Upper lobe of left lung (tissue), 6 donors: ENCODE data around the gene TAP2. TPM values are rescaled to one million over a fixed set of nuclear protein-coding genes. Genes with fewer than 3 reads are reported as not detected.
A peak's percentile ranks its signal among the peaks of the same experiment; 100 is the strongest.

Source experiments
- ATAC-seq, 2 donors: fragments of 200-7000 bp; cut with Tn5 transposase; one replicate each; pipeline ENCODE4 v1.9.1; 2022; ENCODE audit warnings: mild to moderate bottlenecking in 2 of 2, moderate library complexity in 2 of 2; ENCODE audit not compliant: low FRiP score in 2 of 2
- DNase-seq, 2 donors: peaks; one replicate each; pipeline ENCODE4 v3.0.0-alpha.2; 2019 to 2020
- H3K27ac ChIP-seq, 4 donors: fragments of 200-600 bp; sonication (generic); one replicate each; pipeline ENCODE4 v1.5.1; 2016 to 2019
- H3K27me3 ChIP-seq, 4 donors: fragments of 200-600 bp; sonication (generic); one replicate each; pipeline ENCODE4 v1.5.1; 2017 to 2019
- H3K36me3 ChIP-seq, 4 donors: fragments of 200-600 bp; sonication (generic); one replicate each; pipeline ENCODE4 v1.5.1; 2016 to 2019
- H3K4me1 ChIP-seq, 4 donors: fragments of 200-600 bp; sonication (generic); one replicate each; pipeline ENCODE4 v1.5.1; 2018 to 2019
- H3K4me3 ChIP-seq, 4 donors: fragments of 200-600 bp; sonication (generic); one replicate each; pipeline ENCODE4 v1.5.1; 2017 to 2019; ENCODE audit warnings: mild to moderate bottlenecking in 2 of 4, moderate library complexity in 1 of 4
- H3K9me3 ChIP-seq, 4 donors: fragments of 200-600 bp; sonication (generic); one replicate each; pipeline ENCODE4 v1.5.1; 2018 to 2019
- CTCF ChIP-seq, 6 experiments: fragments of 450-650 bp in 4 of 6; fragments of 200-600 bp in 2 of 6; sonication (generic) in 2 of 6; IDR thresholded peaks; one replicate each; pipeline ENCODE4 v1.5.1; 2016 to 2019; ENCODE audit warnings: antibody characterized with exemption in 6 of 6
- EP300 ChIP-seq, 4 donors: sonication (generic); formaldehyde crosslinking; IDR thresholded peaks; one replicate each; pipeline ENCODE4 v1.5.1; 2017; ENCODE audit warnings: antibody characterized with exemption in 4 of 4, control low read depth in 2 of 4
- POLR2A ChIP-seq, 4 donors: fragments of 450-650 bp; IDR thresholded peaks; one replicate each; pipeline ENCODE4 v1.5.1; 2016 to 2017; ENCODE audit warnings: antibody characterized with exemption in 4 of 4, mild to moderate bottlenecking in 2 of 4
- POLR2AphosphoS5 ChIP-seq, 2 donors: sonication (generic); formaldehyde crosslinking; IDR thresholded peaks; one replicate each; pipeline ENCODE4 v1.5.1; 2017; ENCODE audit warnings: antibody characterized with exemption in 2 of 2
- WGBS, 2 donors: methylation state at CpG; one replicate each; pipeline ENCODE4 v1.1.5; 2017 to 2018; 5-methylcytosine and 5-hydroxymethylcytosine counted together
- total RNA-seq, 6 donors: library from RNA; depleted of rRNA in 4 of 6; stranded (reverse); fragments of >200 nt in 4 of 6; gene quantifications; one replicate each; pipeline versions ENCODE4 v1.1.0 to v1.2.1, GENCODE V29; 2016 to 2021
- donor health status: DM: no; HTN: no; CAD: no; lungs with moderate emphysema.
- donor health status: DM: no; HTN: yes; CAD: no; lungs with severe emphysema.

The TAP2 gene
- total RNA-seq, 6 donors from 2014 or later: 17.6 to 266 (median 62.1) TPM

- Histone ChIP-seq H3K36me3 (peaks cover 12 to 78% (median 50%) of the 10 kb centered on the region in 4 donors), H3K4me1 (peaks cover 3 to 18% (median 7%) of the 10 kb centered on the region in 4 donors), H3K4me3 (no peak overlapping the region), H3K9me3 (no peaks in the 10 kb centered on the region), H3K27ac (no peak overlapping the region), H3K27me3 (no peaks in the 10 kb centered on the region)
- ATAC-seq (no peak), DNase-seq (peak in 1 of 2 donors; percentile 18)
- WGBS, 2 donors: 76 to 80% methylated on average over 13 of the region's 13 CpGs
- TF ChIP-seq POLR2A (IDR thresholded peaks at IDR 0.05) (no peak), POLR2AphosphoS5 (IDR thresholded peaks at IDR 0.05) (no peak), CTCF (IDR thresholded peaks at IDR 0.05) (no peak), EP300 (IDR thresholded peaks at IDR 0.05) (no peak)
Measured at GRCh38 chr6:32832535-32832934, 6.0 kb downstream of the TAP2 start.

- H3K36me3 ChIP-seq: peaks cover 12 to 73% (median 52%) of the 10 kb centered on the region in 4 donors
- TF ChIP-seq POLR2A (IDR thresholded peaks at IDR 0.05) (no peak), EP300 (IDR thresholded peaks at IDR 0.05) (no peak)
- 70 to 72% methylated on average over 5 of the region's 5 CpGs for WGBS, 2 donors
- H3K27ac ChIP-seq: no peak overlapping the region
- no peaks in the 10 kb centered on the region for H3K27me3 ChIP-seq
- H3K9me3 ChIP-seq: no peaks in the 10 kb centered on the region
- no peak for ATAC-seq
- H3K4me1 ChIP-seq: peaks cover 0 to 14% (median 2%) of the 10 kb centered on the region in 4 donors
- no peak for DNase-seq
- H3K4me3 ChIP-seq: no peak overlapping the region
Measured at GRCh38 chr6:32830936-32831335, 7.6 kb downstream of the TAP2 start.

DNA sequence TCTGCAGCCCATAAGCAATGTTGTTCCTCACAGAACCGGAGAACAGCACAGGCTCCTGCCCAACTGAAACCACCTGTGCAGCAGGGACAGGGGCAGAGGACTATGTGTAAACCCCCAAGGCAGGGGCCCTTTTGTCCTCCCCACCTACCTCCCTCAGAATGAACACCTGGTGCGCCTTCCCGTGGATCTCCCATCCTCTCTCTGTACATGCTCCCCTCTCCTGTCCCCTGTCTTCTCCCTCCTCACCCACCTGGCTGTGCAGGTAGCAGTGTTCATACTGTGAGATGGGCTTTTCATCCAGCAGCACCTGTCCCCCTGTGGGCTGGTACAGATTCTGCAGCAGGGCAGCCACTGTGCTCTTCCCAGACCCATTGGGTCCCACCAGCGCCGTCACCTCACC, 8.5 kb downstream of the TAP2 start:
- Histone ChIP-seq H3K27me3 (no peaks in the 10 kb centered on the region), H3K4me1 (peaks cover 0 to 7% (median 3%) of the 10 kb centered on the region in 4 donors), H3K36me3 (peaks cover 12 to 66% (median 45%) of the 10 kb centered on the region in 4 donors), H3K4me3 (no peak overlapping the region), H3K27ac (no peak overlapping the region), H3K9me3 (no peaks in the 10 kb centered on the region)
- no peak for TF ChIP-seq POLR2AphosphoS5 (IDR thresholded peaks at IDR 0.05)
- no peak for TF ChIP-seq CTCF (IDR thresholded peaks at IDR 0.05)
- TF ChIP-seq EP300 (IDR thresholded peaks at IDR 0.05): no peak
- no peak for TF ChIP-seq POLR2A (IDR thresholded peaks at IDR 0.05)
- WGBS, 2 donors: 94% methylated on average over 5 of the region's 5 CpGs
- DNase-seq: no peak
- ATAC-seq: peak in 1 of 2 donors; percentile 21

GRCh38 chr6:32829495-32829894, 9.0 kb downstream of the TAP2 start:
- WGBS, 2 donors: 65 to 73% methylated on average over 7 of the region's 7 CpGs
- Histone ChIP-seq H3K27ac (no peak overlapping the region), H3K36me3 (peaks cover 12 to 61% (median 43%) of the 10 kb centered on the region in 4 donors), H3K4me3 (no peak overlapping the region), H3K27me3 (no peaks in the 10 kb centered on the region), H3K9me3 (no peaks in the 10 kb centered on the region), H3K4me1 (peaks cover 0 to 7% (median 3%) of the 10 kb centered on the region in 4 donors)
- ATAC-seq: no peak
- DNase-seq: peak in 1 of 2 donors; percentile 44
- TF ChIP-seq EP300 (IDR thresholded peaks at IDR 0.05): no peak
- TF ChIP-seq CTCF (IDR thresholded peaks at IDR 0.05): no peak
- TF ChIP-seq POLR2AphosphoS5 (IDR thresholded peaks at IDR 0.05): no peak
- no peak for TF ChIP-seq POLR2A (IDR thresholded peaks at IDR 0.05)

DNA sequence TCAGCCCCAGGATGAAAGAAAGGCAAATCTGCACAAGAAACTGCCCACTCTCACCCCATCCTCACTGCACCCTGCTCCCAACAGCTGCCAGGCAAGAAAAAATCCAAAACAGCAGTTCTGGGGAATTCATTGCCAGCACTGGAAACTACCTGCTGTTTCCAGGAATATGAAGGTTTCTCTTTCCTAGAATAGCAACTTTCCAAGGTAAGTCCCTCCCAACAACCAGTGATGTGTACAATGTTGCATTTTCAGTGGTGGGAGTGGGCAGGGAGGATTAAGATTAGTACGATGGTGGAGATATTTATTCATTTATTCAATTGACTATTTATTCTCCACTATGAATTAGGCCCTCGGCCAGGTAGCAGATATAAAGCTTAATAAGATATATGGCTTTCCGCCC, 11.5 kb downstream of the TAP2 start:
- Histone ChIP-seq H3K4me3 (no peak overlapping the region), H3K27ac (peak overlapping the region in 1 of 4 donors; percentile 10), H3K27me3 (no peaks in the 10 kb centered on the region), H3K36me3 (peaks cover 12 to 44% (median 36%) of the 10 kb centered on the region in 4 donors), H3K4me1 (peaks cover 0 to 7% (median 3%) of the 10 kb centered on the region in 4 donors), H3K9me3 (no peaks in the 10 kb centered on the region)
- ATAC-seq: no peak
- WGBS, 2 donors: 76 to 83% methylated on average over 3 of the region's 3 CpGs
- TF ChIP-seq POLR2AphosphoS5 (IDR thresholded peaks at IDR 0.05) (no peak), EP300 (IDR thresholded peaks at IDR 0.05) (no peak), CTCF (IDR thresholded peaks at IDR 0.05) (no peak), POLR2A (IDR thresholded peaks at IDR 0.05) (no peak)
- DNase-seq: no peak
